HCT116 (cell line): Measurements from ENCODE around the gene HECW1. TPM values are rescaled to one million over a fixed set of nuclear protein-coding genes. Genes with fewer than 3 reads are reported as not detected.

Source experiments
- ATAC-seq: fragments of 200-7000 bp; cut with Tn5 transposase; 2 replicates; pipeline ENCODE4 v1.9.1; 2020; ENCODE audit warnings: mild to moderate bottlenecking, moderate library complexity
- BruUV-seq: library from RNA; stranded (reverse); fragments of 400-500 nt; replicated peaks from 2 replicates; lab custom pipeline; 2021; lab: Mats Ljungman, UMichigan
- CTCF ChIA-PET: fragments of 300-600 bp; sonication (Branson Sonifier 250); formaldehyde crosslinking; loops from one replicate; lab custom pipeline; 2021; ENCODE audit warnings: antibody characterized with exemption; lab: Charles Lee
- POLR2A ChIA-PET: fragments of 300-600, 350-600 bp; sonication (Branson Sonifier 250); formaldehyde crosslinking; loops from one replicate; lab custom pipeline; 2021; ENCODE audit warnings: antibody characterized with exemption; lab: Charles Lee
- RAD21 ChIA-PET, 2 experiments: fragments of 300-600 bp; sonication (Branson Sonifier 250); formaldehyde crosslinking; loops; one replicate each; lab custom pipeline; 2023; ENCODE audit warnings: low total read pairs in 2 of 2; ENCODE audit not compliant: uncharacterized antibody in 2 of 2, unreplicated experiment in 2 of 2, low non-redundant PET in 1 of 2; lab: Charles Lee
- DNase-seq: peaks from one replicate; pipeline ENCODE4 v3.0.0-alpha.2; 2010; ENCODE audit warnings: low read depth, low spot score
- H2AFZ ChIP-seq: fragments of 200-600 bp; shearing (Covaris generic), sonication (generic); 2 replicates; pipeline ENCODE4 v1.6.1; 2017; ENCODE audit warnings: low read depth, mixed run types, mixed read lengths, antibody characterized with exemption, low read length; ENCODE audit not compliant: poor library complexity, severe bottlenecking
- H3K27ac ChIP-seq: 2 replicates; pipeline ENCODE4 v1.5.1; 2012; ENCODE audit warnings: low read depth, low read length
- H3K27me3 ChIP-seq: fragments of 200-600 bp; sonication (generic); 2 replicates; pipeline ENCODE4 v1.6.1; 2016; ENCODE audit warnings: mixed run types, low read length, mixed read lengths; ENCODE audit not compliant: insufficient read depth
- H3K36me3 ChIP-seq, 2 experiments: fragments of 200-500 bp in 1 of 2; fragments of 200-600 bp in 1 of 2; sonication (Bioruptor generic) in 1 of 2; sonication (generic) in 1 of 2; 2 replicates each; pipeline versions ENCODE4 v1.5.1 to v1.6.1; 2014 to 2016; ENCODE audit warnings: low read length in 2 of 2, inconsistent platforms in 1 of 2, mixed read lengths in 1 of 2, mixed run types in 1 of 2; ENCODE audit not compliant: insufficient read depth in 2 of 2, control insufficient read depth in 1 of 2
- H3K4me1 ChIP-seq, 2 experiments: fragments of 200-600 bp in 1 of 2; sonication (generic) in 1 of 2; 2 replicates each; pipeline versions ENCODE4 v1.5.1 to v1.6.1; 2012 to 2017; ENCODE audit warnings: low read length in 2 of 2, inconsistent platforms in 1 of 2, mild to moderate bottlenecking in 1 of 2, mixed read lengths in 1 of 2, mixed run types in 1 of 2, moderate library complexity in 1 of 2; ENCODE audit not compliant: insufficient read depth in 2 of 2, control insufficient read depth in 1 of 2
- H3K4me2 ChIP-seq: fragments of 200-600 bp; sonication (generic); 2 replicates; pipeline ENCODE4 v1.6.1; 2017; ENCODE audit warnings: mixed run types, low read length, mixed read lengths
- H3K4me3 ChIP-seq, 2 experiments: fragments of 200-600 bp in 1 of 2; sonication (generic) in 1 of 2; replicated peaks in 1 of 2; 2 replicates each; pipeline ENCODE4 v1.5.1; 2011 to 2016; ENCODE audit warnings: low read length in 2 of 2, control low read depth in 1 of 2, low read depth in 1 of 2, mild to moderate bottlenecking in 1 of 2, mixed read lengths in 1 of 2, mixed run types in 1 of 2
- H3K79me2 ChIP-seq: fragments of 200-600 bp; sonication (generic); 2 replicates; pipeline ENCODE4 v1.6.1; 2017; ENCODE audit warnings: mild to moderate bottlenecking, mixed run types, low read length, moderate library complexity, mixed read lengths; ENCODE audit not compliant: insufficient read depth
- H3K9ac ChIP-seq: fragments of 200-600 bp; sonication (generic); 2 replicates; pipeline ENCODE4 v1.6.1; 2016; ENCODE audit warnings: low read length, mixed read lengths
- H3K9me2 ChIP-seq: fragments of 200-600 bp; sonication (generic), shearing (Covaris generic); 2 replicates; pipeline ENCODE4 v1.6.1; 2017; ENCODE audit warnings: mixed run types, mild to moderate bottlenecking, moderate library complexity; ENCODE audit not compliant: insufficient read depth
- H3K9me3 ChIP-seq, 2 experiments: fragments of 200-500 bp in 1 of 2; fragments of 200-600 bp in 1 of 2; sonication (Bioruptor generic) in 1 of 2; sonication (generic) in 1 of 2; 2 replicates each; pipeline ENCODE4 v1.6.1; 2014 to 2017; ENCODE audit warnings: low read length in 2 of 2, mixed read lengths in 2 of 2, inconsistent platforms in 1 of 2, low read depth in 1 of 2, mild to moderate bottlenecking in 1 of 2, mixed run types in 1 of 2, moderate library complexity in 1 of 2; ENCODE audit not compliant: control insufficient read depth in 1 of 2, insufficient read depth in 1 of 2
- H4K20me1 ChIP-seq: fragments of 200-600 bp; sonication (generic), shearing (Covaris generic); 2 replicates; pipeline ENCODE4 v1.6.1; 2017; ENCODE audit warnings: mixed run types, mild to moderate bottlenecking, moderate library complexity; ENCODE audit not compliant: insufficient read depth
- CBX3 ChIP-seq: IDR thresholded peaks from 2 replicates; pipeline ENCODE4 v1.6.1; 2012; ENCODE audit warnings: low read depth
- CTCF ChIP-seq, 3 experiments: fragments of 200-600 bp in 1 of 3; sonication (generic) in 1 of 3; IDR thresholded peaks in 2 of 3; conservative IDR thresholded peaks in 1 of 3; 2 replicates each; pipeline ENCODE4 v1.5.1; 2012 to 2017; ENCODE audit warnings: low read depth in 2 of 3, low read length in 2 of 3, antibody characterized with exemption in 1 of 3, borderline replicate concordance in 1 of 3, control low read depth in 1 of 3, mild to moderate bottlenecking in 1 of 3, mixed read lengths in 1 of 3, mixed run types in 1 of 3, moderate library complexity in 1 of 3; ENCODE audit not compliant: insufficient read depth in 1 of 3
- EGR1 ChIP-seq: IDR thresholded peaks from 2 replicates; pipeline ENCODE4 v1.6.1; 2012; ENCODE audit warnings: low read depth
- ELF1 ChIP-seq: IDR thresholded peaks from 2 replicates; pipeline ENCODE4 v1.6.1; 2012; ENCODE audit warnings: low read depth, borderline replicate concordance
- EZH2 ChIP-seq: fragments of 200-600 bp; sonication (generic); IDR thresholded peaks from 2 replicates; pipeline ENCODE4 v1.6.1; 2017; ENCODE audit warnings: antibody characterized with exemption, mixed run types
- FOSL1 ChIP-seq: IDR thresholded peaks from 2 replicates; pipeline ENCODE4 v1.6.1; 2012; ENCODE audit warnings: low read depth
- MAX ChIP-seq: IDR thresholded peaks from 2 replicates; pipeline ENCODE4 v1.6.1; 2012
- POLR2A ChIP-seq: IDR thresholded peaks from 2 replicates; pipeline ENCODE4 v1.7.0; 2011; ENCODE audit warnings: borderline replicate concordance; ENCODE audit not compliant: insufficient read depth, insufficient read length; ENCODE audit errors: extremely low read depth
- POLR2AphosphoS5 ChIP-seq: IDR thresholded peaks from 2 replicates; pipeline ENCODE4 v1.6.1; 2011; ENCODE audit warnings: mild to moderate bottlenecking, low read depth, low read length, moderate library complexity
- RAD21 ChIP-seq: IDR thresholded peaks from 2 replicates; pipeline ENCODE4 v1.6.1; 2012; ENCODE audit warnings: low read depth, mild to moderate bottlenecking
- REST ChIP-seq: IDR thresholded peaks from 2 replicates; pipeline ENCODE4 v1.6.1; 2012; ENCODE audit warnings: low read depth
- SP1 ChIP-seq: IDR thresholded peaks from 2 replicates; pipeline ENCODE4 v1.6.1; 2012; ENCODE audit warnings: low read depth
- SRF ChIP-seq: IDR thresholded peaks from 2 replicates; pipeline ENCODE4 v1.6.1; 2012; ENCODE audit warnings: low read depth
- YY1 ChIP-seq: IDR thresholded peaks from 2 replicates; pipeline ENCODE4 v1.6.1; 2011; ENCODE audit warnings: low read length, low read depth, moderate library complexity, mild to moderate bottlenecking; ENCODE audit not compliant: insufficient replicate concordance; ENCODE audit errors: extremely low read depth
- ZFX ChIP-seq: fragments of 450-650 bp; IDR thresholded peaks from 2 replicates; pipeline ENCODE4 v1.6.1; 2017
- ZNF274 ChIP-seq: fragments of 200-500 bp; sonication (Bioruptor generic); IDR thresholded peaks from 2 replicates; pipeline ENCODE4 v1.6.1; 2014; ENCODE audit warnings: mild to moderate bottlenecking, low read depth, low read length, inconsistent platforms
- intact Hi-C: fragments of 100-400 bp; cut with micrococcal nuclease; formaldehyde crosslinking; loops from 2 replicates; pipeline ENCODE4 v1.10.0; 2022
- total RNA-seq: library from RNA; stranded (reverse); gene quantifications from one replicate; pipeline ENCODE4 v1.2.1, GENCODE V29; 2021; ENCODE audit not compliant: unreplicated experiment

HECW1 gene
- total RNA-seq, 1 experiment from 2014 or later, result 5.6 TPM

- intact Hi-C loops, result no loop called here
- POLR2A ChIA-PET, result no interaction called here
- no peak for ATAC-seq
- TF ChIP-seq CTCF (IDR thresholded peaks at IDR 0.05 in 2 of 3, conservative IDR thresholded peaks at IDR 0.05 in 1 of 3; ENCODE audit: borderline replicate concordance in 1 of 3, insufficient read depth in 1 of 3, low read depth in 2 of 3, low read length in 2 of 3), result no peak
- no peak for TF ChIP-seq YY1
- TF ChIP-seq SRF, result no peak
- no peak for TF ChIP-seq POLR2A
- TF ChIP-seq ZFX, result no peak
- no peak for TF ChIP-seq ZNF274
- TF ChIP-seq, all 23 proteins: peak for 0
- Histone ChIP-seq H3K9ac (no peak overlapping the region), H3K79me2 (no peaks in the 10 kb centered on the region), H3K4me1 (no peaks in the 10 kb centered on the region), H3K27ac (no peak overlapping the region), H3K4me3 (no peak overlapping the region), H3K4me2 (no peak overlapping the region), H3K9me3 (no peaks in the 10 kb centered on the region), H2AFZ (no peak overlapping the region), H4K20me1 (no peaks in the 10 kb centered on the region), H3K27me3 (no peaks in the 10 kb centered on the region), H3K9me2 (no peaks in the 10 kb centered on the region), H3K36me3 (no peaks in the 10 kb centered on the region)
- DNase-seq, result no peak
- ChIA-PET RAD21 (no interaction called here), CTCF (no interaction called here)
- BruUV-seq, result no TSS peak
Observed at GRCh38 chr7:43119371-43120075, 7.1 kb downstream of the HECW1 start.

- BruUV-seq, result no TSS peak
- DNase-seq (no peak), ATAC-seq (no peak)
- intact Hi-C loops, result no loop called here
- Histone ChIP-seq H3K27ac (no peak overlapping the region), H2AFZ (no peak overlapping the region), H3K36me3 (no peaks in the 10 kb centered on the region), H3K9ac (no peak overlapping the region), H3K27me3 (no peaks in the 10 kb centered on the region), H3K79me2 (no peaks in the 10 kb centered on the region), H3K9me2 (no peaks in the 10 kb centered on the region), H4K20me1 (no peaks in the 10 kb centered on the region), H3K9me3 (no peaks in the 10 kb centered on the region), H3K4me1 (no peaks in the 10 kb centered on the region), H3K4me2 (no peak overlapping the region), H3K4me3 (no peak overlapping the region)
- CTCF ChIA-PET, result interaction anchor here (0.8 kb wide), 1 partner anchor 14 kb away, joined by 4 read pairs; no protein-coding TSS in a partner anchor
- RAD21 ChIA-PET, result no interaction called here
- POLR2A ChIA-PET, result no interaction called here
- TF ChIP-seq ELF1 (no peak), RAD21 (no peak), SRF (no peak), MAX (no peak), POLR2AphosphoS5 (no peak), EGR1 (no peak), REST (no peak), FOSL1 (no peak), SP1 (no peak), CBX3 (no peak), EZH2 (no peak)
Observed at GRCh38 chr7:43121973-43122372, 9.5 kb downstream of the HECW1 start.
